HL-60 (cell line): ENCODE measurements around the gene CHST11.

Experiments used
- DNase-seq, 2 experiments: peaks; one replicate each; pipeline ENCODE4 v3.0.0-alpha.2; 2010 to 2020; ENCODE audit warnings: low read depth in 1 of 2, low spot score in 1 of 2
- H3K27ac ChIP-seq: fragments of 250-450 bp; sonication (Bioruptor Pico); replicated peaks from 2 replicates; pipeline ENCODE4 v1.5.1; 2020; ENCODE audit warnings: mild to moderate bottlenecking, moderate library complexity
- H3K27me3 ChIP-seq: fragments of 250-450 bp; sonication (Bioruptor Pico); 2 replicates; pipeline ENCODE4 v1.5.1; 2021; ENCODE audit warnings: mild to moderate bottlenecking, moderate library complexity; ENCODE audit not compliant: insufficient read depth, poor library complexity, severe bottlenecking
- H3K4me3 ChIP-seq: replicated peaks from 2 replicates; pipeline ENCODE4 v1.5.1; 2011; ENCODE audit warnings: mild to moderate bottlenecking, control low read depth, low read length; ENCODE audit not compliant: insufficient read depth
- GABPA ChIP-seq: IDR thresholded peaks from 2 replicates; pipeline ENCODE4 v1.6.1; 2012; ENCODE audit warnings: low read depth
- POLR2AphosphoS5 ChIP-seq: IDR thresholded peaks from 2 replicates; pipeline ENCODE4 v1.6.1; 2012; ENCODE audit warnings: low read depth
- SPI1 ChIP-seq: IDR thresholded peaks from 2 replicates; pipeline ENCODE4 v1.6.1; 2012; ENCODE audit warnings: low read depth, mild to moderate bottlenecking, borderline replicate concordance
- TF ChIP-seq, protein P1 (sequence below): IDR thresholded peaks from 2 replicates; pipeline ENCODE4 v1.6.1; 2012; ENCODE audit warnings: low read depth; ENCODE audit not compliant: insufficient replicate concordance
- TF ChIP-seq, protein P2 (sequence below): IDR thresholded peaks from one replicate; pipeline ENCODE4 v1.5.1; 2011; ENCODE audit warnings: low read length, control low read depth, inconsistent platforms; ENCODE audit not compliant: insufficient read depth

The CHST11 gene

DNA sequence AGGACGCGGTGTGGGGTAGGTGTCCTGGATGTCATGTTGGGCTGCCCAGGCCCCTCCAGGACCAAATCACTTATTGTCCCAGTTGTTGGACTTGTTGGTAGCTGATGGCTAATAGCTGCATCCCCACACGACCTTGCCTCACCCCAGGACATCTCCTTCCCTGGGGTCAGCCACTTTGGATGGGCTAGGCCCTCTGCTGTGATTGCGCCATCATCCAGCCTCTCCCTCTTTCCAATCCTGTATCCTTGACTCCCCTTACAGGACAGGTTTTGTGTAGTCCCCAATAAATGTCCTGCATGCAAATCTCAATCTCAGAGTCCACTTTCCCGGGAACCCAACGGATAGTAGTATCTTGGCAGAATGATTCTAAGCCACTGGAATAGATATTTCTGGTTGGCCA is 43.4 kb upstream of the CHST11 start:
- Histone ChIP-seq H3K4me3 (no peak overlapping the region), H3K27me3 (no peaks in the 10 kb centered on the region), H3K27ac (no peak overlapping the region)
- TF ChIP-seq GABPA (no peak), POLR2AphosphoS5 (no peak), SPI1 (no peak)
- TF ChIP-seq, protein P1, sequence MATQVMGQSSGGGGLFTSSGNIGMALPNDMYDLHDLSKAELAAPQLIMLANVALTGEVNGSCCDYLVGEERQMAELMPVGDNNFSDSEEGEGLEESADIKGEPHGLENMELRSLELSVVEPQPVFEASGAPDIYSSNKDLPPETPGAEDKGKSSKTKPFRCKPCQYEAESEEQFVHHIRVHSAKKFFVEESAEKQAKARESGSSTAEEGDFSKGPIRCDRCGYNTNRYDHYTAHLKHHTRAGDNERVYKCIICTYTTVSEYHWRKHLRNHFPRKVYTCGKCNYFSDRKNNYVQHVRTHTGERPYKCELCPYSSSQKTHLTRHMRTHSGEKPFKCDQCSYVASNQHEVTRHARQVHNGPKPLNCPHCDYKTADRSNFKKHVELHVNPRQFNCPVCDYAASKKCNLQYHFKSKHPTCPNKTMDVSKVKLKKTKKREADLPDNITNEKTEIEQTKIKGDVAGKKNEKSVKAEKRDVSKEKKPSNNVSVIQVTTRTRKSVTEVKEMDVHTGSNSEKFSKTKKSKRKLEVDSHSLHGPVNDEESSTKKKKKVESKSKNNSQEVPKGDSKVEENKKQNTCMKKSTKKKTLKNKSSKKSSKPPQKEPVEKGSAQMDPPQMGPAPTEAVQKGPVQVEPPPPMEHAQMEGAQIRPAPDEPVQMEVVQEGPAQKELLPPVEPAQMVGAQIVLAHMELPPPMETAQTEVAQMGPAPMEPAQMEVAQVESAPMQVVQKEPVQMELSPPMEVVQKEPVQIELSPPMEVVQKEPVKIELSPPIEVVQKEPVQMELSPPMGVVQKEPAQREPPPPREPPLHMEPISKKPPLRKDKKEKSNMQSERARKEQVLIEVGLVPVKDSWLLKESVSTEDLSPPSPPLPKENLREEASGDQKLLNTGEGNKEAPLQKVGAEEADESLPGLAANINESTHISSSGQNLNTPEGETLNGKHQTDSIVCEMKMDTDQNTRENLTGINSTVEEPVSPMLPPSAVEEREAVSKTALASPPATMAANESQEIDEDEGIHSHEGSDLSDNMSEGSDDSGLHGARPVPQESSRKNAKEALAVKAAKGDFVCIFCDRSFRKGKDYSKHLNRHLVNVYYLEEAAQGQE: no peak
- TF ChIP-seq, protein P2, sequence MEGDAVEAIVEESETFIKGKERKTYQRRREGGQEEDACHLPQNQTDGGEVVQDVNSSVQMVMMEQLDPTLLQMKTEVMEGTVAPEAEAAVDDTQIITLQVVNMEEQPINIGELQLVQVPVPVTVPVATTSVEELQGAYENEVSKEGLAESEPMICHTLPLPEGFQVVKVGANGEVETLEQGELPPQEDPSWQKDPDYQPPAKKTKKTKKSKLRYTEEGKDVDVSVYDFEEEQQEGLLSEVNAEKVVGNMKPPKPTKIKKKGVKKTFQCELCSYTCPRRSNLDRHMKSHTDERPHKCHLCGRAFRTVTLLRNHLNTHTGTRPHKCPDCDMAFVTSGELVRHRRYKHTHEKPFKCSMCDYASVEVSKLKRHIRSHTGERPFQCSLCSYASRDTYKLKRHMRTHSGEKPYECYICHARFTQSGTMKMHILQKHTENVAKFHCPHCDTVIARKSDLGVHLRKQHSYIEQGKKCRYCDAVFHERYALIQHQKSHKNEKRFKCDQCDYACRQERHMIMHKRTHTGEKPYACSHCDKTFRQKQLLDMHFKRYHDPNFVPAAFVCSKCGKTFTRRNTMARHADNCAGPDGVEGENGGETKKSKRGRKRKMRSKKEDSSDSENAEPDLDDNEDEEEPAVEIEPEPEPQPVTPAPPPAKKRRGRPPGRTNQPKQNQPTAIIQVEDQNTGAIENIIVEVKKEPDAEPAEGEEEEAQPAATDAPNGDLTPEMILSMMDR: no peak
- DNase-seq: no peak

DNA sequence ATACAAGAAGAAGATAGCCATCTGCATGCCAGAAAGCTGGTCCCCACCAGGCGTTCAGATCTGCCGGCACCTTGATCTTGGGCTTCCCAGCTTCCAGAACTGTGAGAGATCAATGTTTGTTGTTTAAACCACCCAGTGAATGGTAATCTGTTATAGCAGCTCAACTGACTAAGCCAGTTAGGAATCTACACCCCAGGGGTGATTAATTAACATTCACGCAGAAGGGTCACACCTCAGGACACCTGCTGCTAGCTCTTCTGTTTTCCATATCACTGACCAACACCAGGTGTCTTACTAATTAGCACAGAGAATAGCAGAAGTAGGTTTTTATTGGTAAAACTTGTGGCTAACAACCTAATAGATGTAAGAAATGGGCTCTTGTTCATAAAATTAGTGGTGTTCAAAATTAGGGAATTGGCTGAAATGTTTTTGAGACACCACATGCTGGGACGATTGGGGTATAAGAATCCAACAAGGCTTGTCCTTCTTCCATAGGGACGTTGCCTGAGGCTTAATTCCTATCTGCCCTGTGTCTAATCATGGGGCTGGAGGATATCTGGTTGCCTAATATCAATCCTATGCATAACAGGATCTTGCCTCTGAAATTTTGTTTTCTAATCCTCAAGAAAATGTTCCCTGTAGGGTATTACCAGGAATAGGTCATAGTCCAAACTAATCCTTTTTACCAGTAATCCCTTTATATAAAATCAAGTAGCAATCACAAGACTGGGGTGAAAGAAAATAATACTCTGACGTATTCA is 42.0 kb upstream of the CHST11 start:
- TF ChIP-seq, protein P1: no peak
- TF ChIP-seq SPI1 (no peak), GABPA (no peak), POLR2AphosphoS5 (no peak)
- TF ChIP-seq, protein P2: no peak
- Histone ChIP-seq H3K27ac (no peak overlapping the region), H3K4me3 (no peak overlapping the region), H3K27me3 (no peaks in the 10 kb centered on the region)
- DNase-seq: no peak

DNA sequence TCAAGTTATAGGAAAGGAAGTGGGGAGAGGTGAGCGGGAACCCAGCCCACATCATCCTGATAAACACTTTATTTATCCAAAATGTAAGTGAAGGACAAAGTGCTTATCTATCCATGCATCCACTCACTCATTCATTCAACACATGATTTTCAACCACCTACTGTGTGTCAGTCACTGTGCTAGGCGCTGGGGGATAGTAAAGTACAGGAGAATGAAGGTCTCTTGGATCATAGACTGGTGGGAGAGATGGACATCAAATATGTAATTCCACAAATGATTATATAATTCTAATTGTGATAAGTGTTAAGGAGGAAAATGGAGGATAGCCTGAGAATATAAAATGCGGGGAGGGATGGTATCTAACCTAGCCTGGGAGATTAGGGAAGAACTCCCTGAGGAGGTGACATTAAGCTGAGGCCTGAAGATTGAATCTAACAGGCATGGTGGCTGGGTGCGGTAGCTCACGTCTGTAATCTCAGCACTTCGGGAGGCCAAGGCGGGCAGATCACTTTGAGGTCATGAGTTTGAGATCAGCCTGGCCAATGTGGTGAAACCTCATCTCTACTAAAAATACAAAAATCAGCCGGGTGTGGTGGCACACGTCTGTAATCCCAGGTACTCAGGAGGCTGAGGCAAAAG is 41.3 kb upstream of the CHST11 start:
- Histone ChIP-seq H3K4me3 (no peak overlapping the region), H3K27ac (no peak overlapping the region), H3K27me3 (no peaks in the 10 kb centered on the region)
- TF ChIP-seq SPI1: no peak
- TF ChIP-seq POLR2AphosphoS5: no peak
- TF ChIP-seq, protein P1: no peak
- TF ChIP-seq, protein P2: no peak
- TF ChIP-seq GABPA: no peak
- DNase-seq: no peak
